Kidney (tissue), 14 donors: ENCODE results near the gene CXorf49B. TPM values are rescaled to one million over a fixed set of nuclear protein-coding genes. Genes with fewer than 3 reads are reported as not detected.

ENCODE experiments used
- DNase-seq, 5 donors: peaks; one replicate each; pipeline ENCODE4 v3.0.0-alpha.2; 2013 to 2020
- FAIRE-seq: peaks from 2 replicates; lab custom pipeline; 2012; peaks lifted over from hg19 to GRCh38; lab: Jason Lieb, UNC
- H3K27ac ChIP-seq, 2 donors: one replicate each; pipeline ENCODE4 v1.7.0; 2013; ENCODE audit warnings: low read depth in 2 of 2, low read length in 2 of 2, inconsistent platforms in 1 of 2
- H3K27me3 ChIP-seq: one replicate; pipeline ENCODE4 v1.7.1; 2013; ENCODE audit warnings: low read length, inconsistent platforms; ENCODE audit not compliant: control insufficient read depth, insufficient read depth
- H3K36me3 ChIP-seq, 3 donors: one replicate each; pipeline versions ENCODE4 v1.7.0 to v1.7.1; 2013; ENCODE audit warnings: low read length in 3 of 3, control low read depth in 1 of 3, inconsistent platforms in 1 of 3; ENCODE audit not compliant: insufficient read depth in 3 of 3, control insufficient read depth in 2 of 3
- H3K4me1 ChIP-seq, 3 donors: one replicate each; pipeline versions ENCODE4 v1.7.0 to v1.7.1; 2013; ENCODE audit warnings: low read length in 3 of 3, inconsistent platforms in 1 of 3, low read depth in 1 of 3; ENCODE audit not compliant: control insufficient read depth in 2 of 3, insufficient read depth in 2 of 3
- H3K4me3 ChIP-seq, 3 donors: one replicate each; pipeline versions ENCODE4 v1.7.0 to v1.8.1; 2013; ENCODE audit warnings: low read length in 3 of 3, control low read depth in 1 of 3, inconsistent platforms in 1 of 3
- H3K9ac ChIP-seq, 3 donors: one replicate each; pipeline versions ENCODE4 v1.7.0 to v1.7.1; 2013; ENCODE audit warnings: low read length in 3 of 3, control low read depth in 1 of 3, inconsistent platforms in 1 of 3
- H3K9me3 ChIP-seq, 3 donors: one replicate each; pipeline versions ENCODE4 v1.7.0 to v1.7.1; 2013; ENCODE audit warnings: low read length in 3 of 3, control low read depth in 1 of 3, inconsistent platforms in 1 of 3; ENCODE audit not compliant: control insufficient read depth in 2 of 3, insufficient read depth in 1 of 3
- CTCF ChIP-seq: IDR thresholded peaks from 3 replicates; pipeline ENCODE4 v1.5.1; 2012; ENCODE audit warnings: mild to moderate bottlenecking, moderate library complexity, borderline replicate concordance; ENCODE audit not compliant: insufficient read depth; ENCODE audit errors: extremely low read depth
- intact Hi-C: fragments of 100-400 bp; cut with DNase I; formaldehyde crosslinking; loops from one replicate; pipeline ENCODE4 v1.11.1; 2022
- polyA plus RNA-seq: library from polyadenylated mRNA; stranded (reverse); fragments of 350-450 nt; fragmentation: Illumina TruSeq; extraction: RNeasy Lipid Tissue Mini Kit (QIAGEN cat#74804); gene quantifications from one replicate; pipeline ENCODE4 v1.2.3, GENCODE V29; 2014; ENCODE audit warnings: low read depth, low replicate concordance; ENCODE audit not compliant: insufficient read depth
- total RNA-seq: library from RNA; stranded (reverse); fragmentation: NEBNext Ultra II Directional; extraction: Animal tissue kit (Norgen Biotek cat#: 25700); gene quantifications from one replicate; pipeline ENCODE4 v1.2.1, GENCODE V29; 2021
- donor health status: control.
- donor health status: control.
- donor health status: control.
- donor health status: control.
- donor health status: control.
- donor health status: DM: yes; HTN: yes; CAD: no.
- donor health status: Normal renal cell carcinoma (clear cell type).

CXorf49B gene
- total and polyA plus RNA-seq, 2 donors from 2014 or later = not detected

- Histone ChIP-seq H3K4me1 (no peaks in the 10 kb centered on the region), H3K9ac (no peak overlapping the region), H3K9me3 (no peaks in the 10 kb centered on the region), H3K27ac (no peak overlapping the region), H3K36me3 (no peaks in the 10 kb centered on the region), H3K27me3 (no peaks in the 10 kb centered on the region), H3K4me3 (no peak overlapping the region)
- FAIRE-seq (no peak), DNase-seq (no peak)
- TF ChIP-seq CTCF = no peak
- intact Hi-C loops = no loop called here
These were observed 52.7 kb downstream of the CXorf49B start for GRCh38 chrX:71815906-71816156.

Other genes starting within 250 kb of the CXorf49B start
- gene OGT, start 230.2 kb upstream of the CXorf49B start, total RNA-seq = 147 TPM
- gene OGT, start 230.2 kb upstream of the CXorf49B start, polyA plus RNA-seq = 32.2 TPM
- 2.7 TPM for gene GCNA, start 184.9 kb upstream of the CXorf49B start, total RNA-seq
- gene GCNA, start 184.9 kb upstream of the CXorf49B start, polyA plus RNA-seq = 1.6 TPM
- 1.7 TPM for gene CXCR3, start 144.8 kb upstream of the CXorf49B start, total RNA-seq
- gene CXCR3, start 144.8 kb upstream of the CXorf49B start, polyA plus RNA-seq = 0.24 TPM
- not detected for gene CXorf49, start 45.1 kb upstream of the CXorf49B start, total RNA-seq
- gene CXorf49, start 45.1 kb upstream of the CXorf49B start, polyA plus RNA-seq = not detected
- gene NHSL2, start 147.5 kb downstream of the CXorf49B start, total RNA-seq = 10.8 TPM
- 1.3 TPM for gene NHSL2, start 147.5 kb downstream of the CXorf49B start, polyA plus RNA-seq